Measurements from ENCODE around the gene LCLAT1.

The LCLAT1 gene

GRCh38 chr2:30447149-30448045, at the start of gene LCLAT1:
Gene LCLAT1 (plus strand): TSS chr2:30447246. CDS start chr2:30525591, 78,345 bp downstream.
- DNase-seq (ENCODE audit: low read depth) = peak; percentile 77

- DNase-seq (ENCODE audit: low read depth) = peak; percentile 13
These were observed 48.8 kb upstream of the LCLAT1 start for GRCh38 chr2:30398084-30398873.

- DNase-seq (ENCODE audit: low read depth) = no peak
These were observed 46.7 kb upstream of the LCLAT1 start for GRCh38 chr2:30400151-30400954.

- no peak for DNase-seq (ENCODE audit: low read depth)
These were observed 44.4 kb upstream of the LCLAT1 start for GRCh38 chr2:30402441-30403182.

GRCh38 chr2:30403592-30404312, 43.3 kb upstream of the LCLAT1 start:
- DNase-seq (ENCODE audit: low read depth) = no peak

- no peak for DNase-seq (ENCODE audit: low read depth)
These were observed 42.5 kb upstream of the LCLAT1 start for GRCh38 chr2:30404319-30405259.

GRCh38 chr2:30405260-30405605, 41.8 kb upstream of the LCLAT1 start:
- no peak for DNase-seq (ENCODE audit: low read depth)

- DNase-seq (ENCODE audit: low read depth) = no peak
These were observed 40.2 kb upstream of the LCLAT1 start for GRCh38 chr2:30406853-30407252.

- peak; percentile 16 for DNase-seq (ENCODE audit: low read depth)
These were observed 38.1 kb upstream of the LCLAT1 start for GRCh38 chr2:30408961-30409387.

- DNase-seq (ENCODE audit: low read depth) = peak; percentile 65
These were observed 36.8 kb upstream of the LCLAT1 start for GRCh38 chr2:30410217-30410616.

GRCh38 chr2:30412047-30412683, 34.9 kb upstream of the LCLAT1 start:
- no peak for DNase-seq (ENCODE audit: low read depth)

- DNase-seq (ENCODE audit: low read depth) = no peak
These were observed 34.1 kb upstream of the LCLAT1 start for GRCh38 chr2:30412684-30413570.

GRCh38 chr2:30414961-30415360, 32.1 kb upstream of the LCLAT1 start:
- no peak for DNase-seq (ENCODE audit: low read depth)

- no peak for DNase-seq (ENCODE audit: low read depth)
These were observed 29.8 kb upstream of the LCLAT1 start for GRCh38 chr2:30417253-30417652.

GRCh38 chr2:30421026-30421603, 25.9 kb upstream of the LCLAT1 start:
- DNase-seq (ENCODE audit: low read depth) = no peak

GRCh38 chr2:30421604-30422443, 25.2 kb upstream of the LCLAT1 start:
- DNase-seq (ENCODE audit: low read depth) = peak; percentile 40

All from ELR (cell line).